HG02678 (cell line): ENCODE measurements around the gene UNCX.

Experiments used
- ATAC-seq: cut with Tn5 transposase; IDR thresholded peaks from one replicate; pipeline ENCODE4 v1.9.1; 2021; ENCODE audit warnings: mild to moderate bottlenecking, moderate library complexity; ENCODE audit not compliant: unreplicated experiment

Gene UNCX

DNA sequence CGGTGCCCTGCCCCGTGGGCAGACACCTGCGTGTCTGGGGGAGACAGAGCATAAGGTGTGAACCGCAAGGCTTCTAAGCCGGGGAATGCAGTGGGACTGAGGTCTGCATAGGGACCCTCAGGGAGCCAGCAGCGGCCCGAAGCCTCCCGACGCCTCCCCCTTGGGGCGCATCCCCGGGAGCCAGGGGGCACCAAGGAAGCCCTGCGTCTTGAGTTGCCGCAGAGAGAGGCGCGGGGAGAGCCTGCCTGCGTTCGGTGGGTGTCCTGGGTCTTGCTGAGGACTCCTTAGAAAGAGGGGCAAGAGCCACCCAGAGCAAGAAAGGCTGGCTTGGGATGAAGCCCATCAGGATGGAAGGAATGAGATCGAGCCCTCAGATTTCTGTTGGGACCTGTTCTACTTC, 18.2 kb upstream of the UNCX start:
- ATAC-seq: no peak

DNA sequence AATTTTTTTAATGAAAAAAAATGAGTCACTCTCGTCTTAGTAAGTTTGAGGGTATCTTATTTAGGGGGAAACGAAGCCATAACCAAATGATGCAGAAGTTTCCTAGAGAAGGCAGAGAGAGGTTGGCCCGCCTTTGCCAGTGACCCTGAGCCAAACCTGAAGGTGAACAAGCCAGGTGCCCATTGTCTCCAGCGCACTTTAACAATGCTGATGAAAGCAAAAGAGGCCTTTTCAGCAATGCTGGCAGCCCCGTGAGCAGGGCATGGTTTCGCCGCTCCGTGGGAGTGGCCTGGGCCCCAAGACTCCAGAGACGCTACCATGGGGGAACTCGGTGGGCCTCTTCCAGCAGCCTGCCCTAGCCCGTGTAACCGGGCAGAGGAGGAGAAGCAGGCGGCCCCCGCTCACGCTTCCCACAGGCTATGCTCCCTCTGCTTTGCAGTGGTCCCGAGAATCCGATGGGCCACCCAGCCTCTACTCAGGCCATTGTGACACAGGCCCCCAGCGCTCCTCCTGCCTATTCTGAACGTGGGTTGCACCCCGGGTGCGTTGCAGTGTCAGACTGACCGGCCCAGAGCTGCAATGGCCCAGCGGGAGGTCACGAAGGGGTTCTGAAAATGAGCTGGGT, 14.0 kb upstream of the UNCX start:
- ATAC-seq: no peak

DNA sequence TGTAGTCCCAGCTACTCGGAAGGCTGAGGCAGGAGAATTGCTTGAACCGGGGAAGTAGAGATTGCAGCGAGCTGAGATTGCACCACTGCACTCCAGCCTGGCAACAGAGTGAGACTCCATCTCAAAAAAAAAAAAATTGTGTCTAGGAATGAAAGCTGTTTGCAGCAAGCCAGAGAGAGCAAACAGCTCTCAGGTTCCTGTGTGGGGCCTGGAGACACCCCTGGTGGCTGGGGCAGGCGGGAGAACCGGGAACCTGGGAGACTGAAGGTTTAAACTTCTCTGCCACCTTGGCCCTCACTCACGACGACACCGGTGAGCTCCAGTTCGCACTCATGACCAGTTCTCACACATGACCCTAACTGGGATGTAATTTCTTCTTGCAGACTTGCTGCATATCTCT, 13.2 kb upstream of the UNCX start:
- ATAC-seq: no peak

DNA sequence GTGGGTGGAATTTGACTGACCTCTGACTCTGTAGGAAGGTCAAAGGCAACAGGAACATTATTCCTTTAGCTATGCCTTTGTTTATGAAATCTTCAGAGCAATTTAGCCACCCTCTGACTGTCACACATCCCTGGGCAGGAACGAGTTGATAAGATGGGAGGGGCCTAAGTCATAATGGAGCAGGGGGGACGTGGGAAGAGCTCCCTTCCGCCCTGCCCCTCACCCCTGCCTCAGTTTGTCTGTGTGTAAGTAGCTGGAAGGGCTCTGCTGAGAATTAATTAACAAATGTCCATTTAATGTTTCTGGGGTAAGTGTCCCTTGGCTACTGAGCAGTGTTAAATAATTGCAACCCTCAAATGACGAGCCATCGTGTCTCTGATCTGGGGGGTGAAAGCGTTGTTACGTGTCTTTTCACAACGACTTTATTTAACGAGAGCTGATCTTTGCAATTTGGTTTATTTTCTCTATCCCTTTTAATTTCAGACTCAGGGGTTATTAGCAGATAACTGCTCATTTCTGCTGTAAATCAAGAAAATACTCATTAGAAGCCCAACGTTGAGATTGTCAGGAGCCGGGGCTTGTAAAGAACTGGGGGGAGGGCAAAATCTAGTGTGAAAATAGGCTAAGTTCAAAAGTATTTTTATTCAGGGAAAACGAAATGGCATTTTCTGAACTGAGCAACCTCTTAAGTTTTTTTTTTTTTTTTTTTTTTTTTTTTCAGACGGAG, 12.5 kb upstream of the UNCX start:
- ATAC-seq: no peak

DNA sequence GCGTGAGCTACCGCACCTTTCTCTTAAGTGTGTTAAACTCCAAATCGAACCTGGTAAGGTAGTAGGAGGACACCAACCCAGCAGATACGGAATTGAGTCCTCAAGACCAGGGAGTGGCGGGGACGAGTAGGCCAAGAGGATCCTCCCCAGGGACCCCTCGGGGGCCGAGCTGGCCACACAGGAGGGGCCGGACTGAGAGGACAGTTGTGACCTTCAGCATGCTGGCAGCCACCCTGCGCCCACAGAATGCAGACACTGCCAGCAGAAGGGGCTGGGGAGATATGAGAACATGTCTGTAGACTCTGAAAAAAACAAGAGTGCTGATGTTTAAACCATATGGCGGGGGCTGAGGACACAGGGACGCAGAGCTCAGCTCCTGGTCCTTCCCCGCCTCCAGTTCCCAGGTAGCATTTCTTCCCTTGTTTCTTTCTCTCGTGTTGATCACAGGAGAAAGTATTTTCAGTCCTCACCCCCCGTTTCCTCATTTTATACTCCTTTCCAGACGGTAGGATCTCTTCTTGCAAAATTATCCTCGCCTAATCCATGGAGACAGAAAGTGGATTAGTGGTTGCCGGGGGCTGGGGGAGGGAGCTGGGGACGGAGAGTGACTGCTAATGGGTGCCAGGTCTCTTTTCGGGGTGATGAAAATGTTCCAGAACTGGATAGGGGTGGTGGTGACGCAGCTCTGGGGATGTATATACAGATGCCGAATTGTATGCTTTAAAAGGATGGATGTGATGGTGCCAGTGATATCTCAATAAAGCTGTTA, 11.5 kb upstream of the UNCX start:
- no peak for ATAC-seq

DNA sequence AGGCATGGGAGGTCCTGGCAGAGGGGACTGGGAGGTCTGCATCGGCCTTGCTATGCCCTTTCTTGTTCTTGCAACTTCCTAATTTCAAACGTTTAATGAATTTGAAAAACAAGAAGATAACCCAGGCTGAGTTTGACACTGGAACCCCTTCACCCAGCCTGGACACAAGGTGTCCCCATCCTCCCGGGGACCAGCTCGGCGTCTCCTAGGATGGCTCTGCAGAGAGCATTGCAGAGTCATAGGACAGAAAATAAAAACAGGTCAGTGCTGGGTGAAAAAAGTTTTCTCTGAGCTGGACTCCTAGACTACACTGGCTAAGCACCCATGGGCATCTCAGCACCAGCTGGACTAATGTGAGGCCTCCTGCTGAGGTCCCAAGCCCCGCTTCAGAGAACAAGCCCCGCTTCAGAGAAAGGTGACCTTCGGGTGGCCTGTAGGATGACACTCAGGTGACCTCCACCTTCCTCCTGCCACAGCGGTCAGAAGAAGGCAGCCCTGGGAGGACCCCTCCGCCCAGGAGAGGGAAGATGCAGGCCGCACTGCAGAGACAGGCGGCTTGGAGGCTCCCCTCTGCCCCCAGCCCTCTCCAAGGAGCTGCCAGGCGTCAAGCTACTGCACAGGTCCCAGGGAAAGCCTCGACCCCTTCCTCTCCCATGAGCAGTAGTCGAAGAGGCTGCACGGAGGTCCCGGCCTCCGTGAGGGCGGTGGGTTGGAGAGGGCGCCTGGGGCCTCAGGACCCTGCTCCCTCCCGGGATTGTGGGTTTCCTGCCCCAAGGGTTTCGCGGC, 9.3 kb upstream of the UNCX start:
- no peak for ATAC-seq

DNA sequence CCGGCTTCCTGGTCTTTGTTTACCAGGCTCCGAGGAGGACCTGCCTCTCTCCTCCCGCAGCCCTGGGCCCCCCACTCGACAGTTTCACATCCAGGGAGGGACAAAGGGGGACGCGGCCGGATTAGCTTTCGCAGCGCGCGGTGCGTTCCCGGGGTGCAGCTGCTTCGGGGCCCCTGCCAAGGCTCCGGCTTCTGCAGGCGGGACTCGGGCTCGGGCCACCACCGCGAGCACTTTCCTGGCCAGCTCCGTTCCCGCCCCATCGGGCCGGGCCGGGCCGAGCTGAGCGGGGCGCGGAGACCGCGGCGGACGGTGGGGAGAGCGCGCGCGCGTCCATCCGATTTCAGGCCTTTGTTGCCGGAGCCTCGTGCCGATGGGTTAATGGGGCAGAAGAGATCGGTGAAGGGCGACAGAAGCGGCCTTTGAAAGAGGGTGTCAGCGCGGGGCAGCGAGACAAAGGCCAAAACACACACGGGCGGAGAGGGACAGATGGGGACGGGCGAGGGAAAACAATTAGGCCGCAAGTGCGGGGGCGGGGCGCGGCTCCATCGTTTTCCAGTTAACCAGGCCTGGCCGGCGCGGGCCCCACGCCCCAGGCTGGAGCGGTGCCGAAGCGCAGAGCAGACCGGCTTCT, 8.5 kb upstream of the UNCX start:
- no peak for ATAC-seq

DNA sequence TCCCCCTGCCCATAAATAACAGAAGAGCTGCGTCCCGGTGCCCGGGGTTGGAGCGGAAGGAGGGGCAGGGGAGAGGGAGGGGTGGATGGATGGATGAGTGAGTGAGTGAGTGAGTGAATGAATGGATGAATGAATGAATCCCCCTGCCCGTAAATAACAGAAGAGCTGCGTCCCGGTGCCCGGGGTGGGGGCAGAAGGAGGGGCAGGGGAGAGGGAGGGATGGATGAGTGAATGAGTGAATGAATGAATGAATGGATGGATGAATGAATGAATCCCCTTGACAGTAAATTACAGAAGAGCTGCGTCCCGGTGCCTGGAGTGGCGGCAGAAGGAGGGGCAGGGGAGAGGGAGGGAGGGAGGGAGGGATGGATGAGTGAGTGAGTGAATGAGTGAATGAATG, 7.6 kb upstream of the UNCX start:
- ATAC-seq: no peak

DNA sequence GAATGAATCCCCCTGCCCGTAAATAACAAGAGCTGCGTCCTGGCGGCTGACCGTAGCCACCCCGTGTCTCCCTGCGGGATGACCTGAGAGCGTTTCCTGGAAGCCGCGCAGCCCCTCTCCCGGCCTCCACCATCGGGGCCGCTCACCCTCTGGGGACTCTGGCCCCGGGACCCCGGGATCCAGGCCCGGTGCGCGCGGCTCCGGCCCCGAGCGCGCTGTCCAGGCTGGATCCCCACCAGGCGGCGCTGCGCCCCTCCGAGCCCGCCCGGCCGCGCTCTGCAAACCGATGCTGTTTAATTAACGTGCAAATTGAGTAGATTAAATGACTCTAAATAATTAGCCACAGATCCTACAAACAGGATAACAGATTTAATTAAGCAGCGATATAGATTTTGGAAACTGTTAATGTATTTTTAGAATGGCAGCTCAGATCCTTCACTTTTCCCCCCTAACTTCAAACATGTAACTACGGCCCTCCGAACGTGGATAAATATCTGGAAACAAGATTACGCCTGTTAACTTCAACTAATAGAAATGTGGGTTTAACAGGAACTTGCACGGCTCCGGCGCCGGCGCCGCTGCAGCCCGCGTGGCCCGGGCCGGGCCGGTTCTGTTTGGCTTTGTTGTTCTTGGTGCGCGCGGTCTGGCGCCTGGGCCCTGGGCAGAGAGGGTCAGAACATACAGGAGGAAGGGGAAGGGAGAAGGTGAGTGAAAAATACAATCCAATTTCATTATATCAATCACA, 7.1 kb upstream of the UNCX start:
- ATAC-seq: no peak

DNA sequence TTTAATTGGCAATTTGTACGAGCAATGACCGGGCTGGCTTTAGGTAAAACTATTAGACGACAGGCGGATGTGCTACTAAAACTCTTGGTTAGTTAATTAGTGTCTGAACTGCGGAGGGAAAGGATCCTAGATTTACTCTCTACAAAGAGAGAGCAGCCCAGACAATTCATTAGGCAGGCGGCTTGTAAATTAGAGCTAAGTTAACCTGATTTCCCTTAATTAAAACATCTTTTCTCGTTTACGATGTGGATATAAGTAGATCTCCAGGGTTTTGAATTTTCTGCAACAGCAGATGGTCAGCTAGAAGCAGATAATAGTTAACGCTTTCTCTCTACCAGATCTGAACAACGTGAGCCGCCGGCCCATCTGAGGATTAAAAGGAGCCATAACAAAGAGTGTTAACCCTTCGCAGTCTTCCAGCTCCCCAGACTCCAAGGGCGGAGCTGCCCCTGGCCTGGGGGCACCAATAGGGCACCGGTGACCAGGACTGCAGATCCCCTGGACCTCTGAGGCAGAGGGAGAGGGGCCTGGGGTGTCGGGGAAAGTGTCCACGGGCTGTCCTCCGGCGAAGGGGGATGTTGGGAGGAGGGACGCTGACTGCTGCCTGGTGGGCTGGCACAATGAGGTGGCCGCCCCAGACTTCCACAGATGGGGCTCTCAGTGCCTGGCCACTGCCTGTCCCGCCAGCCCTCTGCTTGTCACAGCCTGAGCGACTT, 6.3 kb upstream of the UNCX start:
- ATAC-seq: no peak

DNA sequence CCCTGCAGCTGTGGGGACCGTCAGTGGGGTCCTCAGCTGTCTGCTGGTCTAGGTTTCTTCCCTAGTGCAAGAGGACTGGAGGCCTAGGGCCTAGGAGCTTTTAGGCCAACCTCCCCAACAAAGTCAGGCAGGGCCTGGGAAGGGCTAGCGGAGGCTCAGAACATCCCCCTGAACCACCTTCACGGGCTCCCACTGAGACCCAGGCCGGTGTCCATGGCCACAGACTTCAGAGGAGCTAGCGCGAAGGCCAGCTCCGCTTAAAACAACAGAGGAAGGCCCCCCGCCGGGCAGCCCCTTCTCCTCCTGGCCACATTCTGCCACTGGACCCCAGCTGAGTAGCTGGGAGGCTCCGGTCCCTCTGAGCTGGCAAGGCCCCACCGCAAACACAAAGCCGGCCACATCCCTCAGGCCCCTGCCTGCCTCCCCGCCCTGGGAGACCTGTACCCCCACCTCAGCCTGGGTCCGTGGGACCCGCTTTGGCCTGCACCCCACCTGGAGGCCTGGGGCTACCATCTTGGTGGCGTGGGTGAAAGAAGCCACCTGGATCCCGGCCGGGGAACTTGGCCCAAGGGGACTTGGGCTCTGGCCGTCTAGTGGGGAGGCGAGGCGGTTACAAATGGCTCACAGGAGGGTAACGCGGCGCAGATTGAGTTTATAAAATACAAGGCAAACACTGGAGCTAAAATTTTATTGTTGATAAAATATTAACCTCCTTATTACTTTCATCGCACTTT, 5.4 kb upstream of the UNCX start:
- ATAC-seq: no peak

DNA sequence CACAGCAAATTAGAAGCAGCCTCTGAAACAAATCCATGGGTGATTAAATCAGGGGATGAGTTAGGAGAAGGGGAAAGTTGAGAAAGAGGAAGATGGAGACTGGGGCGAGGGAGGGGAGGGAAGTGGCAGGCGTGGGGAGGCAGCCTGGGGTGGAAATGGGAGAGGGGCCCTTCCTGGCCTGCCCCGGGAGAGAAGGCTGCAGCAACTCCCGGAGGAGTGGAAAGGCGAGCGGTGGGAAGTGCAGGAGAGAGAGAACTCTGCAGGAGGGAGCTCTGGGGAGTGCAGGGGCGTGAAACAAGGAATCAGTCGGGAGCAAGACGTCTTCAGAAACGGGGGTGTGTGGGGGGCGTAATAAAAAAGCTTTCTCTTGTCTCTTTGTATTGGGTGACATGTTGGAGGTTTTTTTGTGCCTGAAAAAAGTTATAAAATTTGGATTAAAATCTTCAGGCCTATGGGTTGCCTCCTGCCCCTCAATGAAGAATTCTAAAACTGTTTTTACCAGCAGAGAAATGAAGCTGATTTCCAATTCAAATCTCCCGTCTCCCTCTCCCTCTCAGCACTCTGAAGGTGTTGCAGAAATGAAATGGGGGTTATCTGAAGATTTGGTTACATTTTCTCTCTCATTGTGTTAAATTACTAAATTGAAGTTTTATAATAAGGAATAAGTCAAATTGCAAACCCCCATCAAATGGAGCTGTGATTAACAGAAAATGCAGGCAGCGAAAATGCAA, 4.7 kb upstream of the UNCX start:
- ATAC-seq: no peak

DNA sequence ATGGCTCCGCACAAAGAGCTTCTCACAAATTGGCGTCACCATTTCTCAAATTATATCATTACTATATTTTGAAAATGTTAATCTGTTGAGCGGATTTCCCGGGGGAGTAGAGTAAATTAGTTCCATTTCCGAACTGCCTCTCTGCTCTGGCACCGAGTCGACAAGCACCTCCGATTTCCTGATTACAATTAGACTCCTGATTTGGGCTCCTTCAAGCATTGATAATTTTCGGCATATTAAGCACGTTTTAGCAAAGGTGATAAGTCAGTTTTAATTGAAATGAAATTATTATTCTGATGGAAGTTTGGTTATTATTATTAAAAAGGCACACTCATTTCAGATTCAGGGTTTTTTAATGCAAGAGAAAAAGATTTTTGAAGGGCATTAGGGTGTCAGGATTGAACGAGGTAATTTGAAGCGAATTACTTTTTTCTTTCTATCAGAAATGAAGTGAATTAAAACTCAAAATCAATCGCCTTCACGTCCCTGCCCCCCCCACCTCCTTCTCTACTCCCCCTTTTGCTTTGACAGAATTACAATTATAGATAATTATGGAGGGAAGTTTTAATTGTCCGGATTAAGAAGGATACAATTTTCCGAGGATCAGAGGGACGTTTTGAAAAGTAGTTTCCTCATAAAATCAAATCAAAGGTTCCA, 4.0 kb upstream of the UNCX start:
- no peak for ATAC-seq

DNA sequence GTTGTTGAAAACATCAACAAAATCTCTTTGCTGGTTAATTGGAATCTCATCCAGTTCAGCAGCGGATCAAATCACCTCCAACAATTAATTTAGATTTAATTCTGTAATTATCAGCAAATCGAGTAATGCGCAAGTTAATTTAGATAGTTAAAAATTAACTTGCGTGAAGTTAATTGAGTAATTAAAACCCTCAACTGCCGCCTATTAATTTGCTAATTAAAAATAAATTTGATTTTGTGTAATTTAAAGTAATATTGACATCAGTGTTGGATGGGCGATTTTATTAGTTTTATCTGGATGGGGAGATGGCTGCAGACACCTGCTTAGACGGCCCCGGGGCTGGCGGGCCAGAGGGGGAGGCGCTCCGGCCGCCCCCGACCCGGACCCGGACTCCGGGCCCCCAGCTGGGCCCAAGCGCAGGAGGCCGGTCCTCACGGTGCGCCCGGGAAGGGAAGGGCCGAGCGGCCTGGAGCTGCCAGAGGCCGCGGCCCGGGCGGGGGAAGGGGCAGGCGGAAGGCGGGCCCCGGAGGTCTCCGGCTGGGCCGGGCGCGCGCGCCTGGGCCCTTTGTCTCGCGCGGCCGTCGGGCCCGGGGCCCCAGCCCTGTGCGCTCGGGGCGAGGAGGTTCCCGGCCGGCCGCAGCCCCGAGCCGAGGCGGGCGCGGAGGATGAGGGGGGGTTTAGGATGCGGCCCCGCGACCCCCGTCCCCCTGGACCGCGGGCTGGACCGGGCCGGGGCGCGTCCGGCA, 3.3 kb upstream of the UNCX start:
- no peak for ATAC-seq

DNA sequence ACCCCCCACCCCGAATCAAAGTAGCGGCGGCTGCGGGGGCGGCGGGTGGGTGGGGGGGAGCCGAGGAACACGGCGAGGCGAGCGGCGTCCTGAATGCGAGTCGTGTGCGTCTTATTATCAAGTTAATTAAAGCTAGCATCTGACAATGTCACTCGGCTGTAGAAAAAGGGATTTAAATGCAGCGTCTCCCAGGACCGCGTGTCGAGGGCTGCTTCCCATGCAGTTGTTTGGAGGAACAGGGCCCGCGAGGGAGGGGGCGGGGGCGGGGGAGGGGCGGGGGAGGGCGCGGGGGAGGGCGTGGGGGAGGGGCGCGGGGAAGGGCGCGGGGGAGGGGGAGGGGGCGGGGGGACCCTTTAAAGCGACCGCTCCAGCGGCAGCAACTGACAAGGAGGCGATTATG, 2.7 kb upstream of the UNCX start:
- no peak for ATAC-seq

DNA sequence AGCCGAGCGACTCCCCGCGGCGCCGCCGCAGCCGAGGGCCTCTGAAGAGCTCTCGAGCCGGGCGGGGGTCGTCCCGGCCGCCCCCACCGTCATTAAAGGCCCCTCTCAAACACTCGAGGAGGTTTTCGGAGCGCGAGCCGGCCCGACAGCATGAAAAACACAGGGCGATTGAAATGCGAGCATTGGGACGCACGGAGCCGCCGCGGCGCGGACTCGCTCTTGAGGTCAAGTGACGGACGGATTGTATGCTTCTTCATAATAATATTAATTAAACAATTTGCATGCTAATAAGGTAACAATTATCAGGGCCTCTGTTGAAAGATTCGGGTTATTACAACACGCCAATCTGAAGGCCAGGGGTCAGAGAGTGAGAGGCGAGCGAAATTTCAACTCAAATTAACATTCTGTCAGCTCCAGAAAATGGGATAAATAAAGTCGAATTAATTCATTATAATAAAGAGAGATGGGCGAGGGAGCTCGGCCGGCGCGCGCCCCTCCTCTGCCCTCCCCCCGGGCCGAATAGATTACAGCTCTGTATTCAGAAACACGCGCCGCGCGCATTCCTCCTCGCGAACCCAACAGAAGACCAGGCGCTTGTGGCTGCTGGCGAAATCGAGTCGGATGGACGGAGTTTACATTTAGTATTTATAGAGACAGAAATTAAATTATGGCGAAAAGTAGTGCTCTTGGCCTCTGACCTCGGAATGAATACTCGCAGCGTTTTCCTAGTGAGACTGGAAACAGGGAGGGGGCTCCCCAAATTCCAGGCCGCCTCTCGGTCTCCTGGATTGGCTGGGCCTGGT, 2.1 kb upstream of the UNCX start:
- ATAC-seq: no peak
